B cell (primary cell): ENCODE measurements around the gene ZNF462. TPM values are rescaled to one million over a fixed set of nuclear protein-coding genes. Genes with fewer than 3 reads are reported as not detected.

Experiments used
- ATAC-seq: fragments of 200-7000 bp; cut with Tn5 transposase; one replicate; pipeline ENCODE4 v1.10.0; 2021; ENCODE audit warnings: low read depth, mild to moderate bottlenecking, moderate number of reproducible peaks, moderate library complexity
- CTCF ChIA-PET: fragments of 350-600 bp; sonication (Branson Sonifier 250); formaldehyde crosslinking; loops from one replicate; lab custom pipeline; 2021; ENCODE audit warnings: antibody characterized with exemption, inconsistent platforms; lab: Charles Lee
- POLR2A ChIA-PET: fragments of 350-600 bp; sonication (Branson Sonifier 250); formaldehyde crosslinking; loops from one replicate; lab custom pipeline; 2021; ENCODE audit warnings: antibody characterized with exemption; lab: Charles Lee
- DNase-seq: peaks from one replicate; pipeline ENCODE4 v3.0.0; 2013
- H2AFZ ChIP-seq: 2 replicates; pipeline ENCODE4 v1.6.1; 2012; ENCODE audit warnings: mild to moderate bottlenecking, low read depth, low read length; ENCODE audit not compliant: insufficient read depth, poor library complexity, severe bottlenecking
- H3K27ac ChIP-seq, 2 donors: 1 replicate in 1 of 2; 2 replicates in 1 of 2; pipeline ENCODE4 v1.5.1; 2012 to 2013; ENCODE audit warnings: low read length in 2 of 2, mild to moderate bottlenecking in 2 of 2, moderate library complexity in 1 of 2
- H3K27me3 ChIP-seq, 4 experiments: fragments of 200-600 bp in 1 of 4; sonication (generic) in 1 of 4; replicated peaks in 1 of 4; 1 replicate in 2 of 4; 2 replicates in 2 of 4; pipeline versions ENCODE4 v1.6.1 to v1.7.0; 2013 to 2016; ENCODE audit warnings: low read length in 3 of 4, mild to moderate bottlenecking in 2 of 4, mixed read lengths in 1 of 4, moderate library complexity in 1 of 4; ENCODE audit not compliant: insufficient read depth in 4 of 4, control insufficient read depth in 3 of 4; ENCODE audit errors: control extremely low read depth in 1 of 4
- H3K36me3 ChIP-seq, 2 experiments: replicated peaks in 1 of 2; 1 replicate in 1 of 2; 2 replicates in 1 of 2; pipeline versions ENCODE4 v1.6.1 to v1.7.1; 2013; ENCODE audit warnings: low read length in 1 of 2; ENCODE audit not compliant: insufficient read depth in 2 of 2, control insufficient read depth in 1 of 2; ENCODE audit errors: control extremely low read depth in 1 of 2, extremely low read depth in 1 of 2
- H3K4me1 ChIP-seq, 2 donors: fragments of 200-600 bp in 1 of 2; sonication (generic) in 1 of 2; 1 replicate in 1 of 2; 2 replicates in 1 of 2; pipeline versions ENCODE4 v1.5.1 to v1.6.1; 2013 to 2017; ENCODE audit warnings: low read length in 2 of 2; ENCODE audit not compliant: control insufficient read depth in 2 of 2, insufficient read depth in 2 of 2
- H3K4me2 ChIP-seq: replicated peaks from 2 replicates; pipeline ENCODE3; 2012; ENCODE audit warnings: mild to moderate bottlenecking, low read depth, low read length; ENCODE audit not compliant: poor library complexity, severe bottlenecking
- H3K4me3 ChIP-seq, 5 experiments: fragments of 200-600 bp in 1 of 5; sonication (generic) in 1 of 5; 1 replicate in 3 of 5; 2 replicates in 2 of 5; pipeline versions ENCODE4 v1.5.1 to v1.7.0; 2011 to 2016; ENCODE audit warnings: low read length in 4 of 5, mild to moderate bottlenecking in 4 of 5, low read depth in 2 of 5, control low read depth in 1 of 5, moderate library complexity in 1 of 5; ENCODE audit not compliant: insufficient read depth in 1 of 5; ENCODE audit errors: control extremely low read depth in 1 of 5, extremely low read depth in 1 of 5
- H3K79me2 ChIP-seq: fragments of 200-600 bp; sonication (generic); one replicate; pipeline ENCODE4 v1.6.0; 2016; ENCODE audit warnings: low read length; ENCODE audit not compliant: control insufficient read depth, insufficient read depth
- H3K9ac ChIP-seq: fragments of 200-600 bp; sonication (generic); 2 replicates; pipeline ENCODE4 v1.6.1; 2017; ENCODE audit warnings: mild to moderate bottlenecking, low read length, moderate library complexity
- H3K9me3 ChIP-seq, 3 donors: one replicate each; pipeline versions ENCODE4 v1.6.1 to v1.7.1; 2013; ENCODE audit warnings: low read length in 2 of 3; ENCODE audit not compliant: control insufficient read depth in 2 of 3, insufficient read depth in 1 of 3; ENCODE audit errors: control extremely low read depth in 1 of 3
- H4K20me1 ChIP-seq: 2 replicates; pipeline ENCODE4 v1.6.0; 2012; ENCODE audit warnings: mild to moderate bottlenecking, low read length; ENCODE audit not compliant: insufficient read depth, control insufficient read depth, poor library complexity, severe bottlenecking
- H3K27ac Mint-ChIP-seq: one replicate; pipeline ENCODE4 v1.8.0; 2021; ENCODE audit warnings: mixed read lengths
- H3K27me3 Mint-ChIP-seq: one replicate; pipeline ENCODE4 v1.8.0; 2021; ENCODE audit warnings: mixed read lengths
- H3K4me1 Mint-ChIP-seq: one replicate; pipeline ENCODE4 v1.8.0; 2021; ENCODE audit warnings: mixed read lengths
- H3K4me3 Mint-ChIP-seq: one replicate; pipeline ENCODE4 v1.8.0; 2021; ENCODE audit warnings: mixed read lengths
- H3K9me3 Mint-ChIP-seq: one replicate; pipeline ENCODE4 v1.8.0; 2022; ENCODE audit warnings: mixed read lengths; ENCODE audit not compliant: insufficient read depth
- EZH2 ChIP-seq: IDR thresholded peaks from 2 replicates; pipeline ENCODE4 v1.6.1; 2012; ENCODE audit warnings: borderline replicate concordance, low read depth, mild to moderate bottlenecking, moderate library complexity, low read length; ENCODE audit not compliant: insufficient read depth, poor library complexity, severe bottlenecking
- WGBS: methylation state at CpG from one replicate; pipeline ENCODE4 v1.1.5; 2013; ENCODE audit warnings: missing lambda C conversion rate; ENCODE audit not compliant: insufficient coverage; 5-methylcytosine and 5-hydroxymethylcytosine counted together
- intact Hi-C: fragments of 100-400 bp; cut with micrococcal nuclease; formaldehyde crosslinking; loops from one replicate; pipeline ENCODE4 v1.10.0; 2022
- polyA plus RNA-seq: library from polyadenylated mRNA; depleted of rRNA; stranded (reverse); fragments of >200 nt; gene quantifications from 2 replicates; pipeline ENCODE4 v1.2.3, GENCODE V29; 2012
- total RNA-seq, 2 donors: library from RNA; stranded (reverse); fragments of 120-200 nt in 1 of 2; gene quantifications; 1 replicate in 1 of 2; 2 replicates in 1 of 2; pipeline versions ENCODE4 v1.2.3 to v1.2.4, GENCODE V29; 2013 to 2022
- TF ChIP-seq, protein P1 (sequence below): fragments of 200-600 bp; IDR thresholded peaks from one replicate; pipeline ENCODE4 v1.8.0; 2022; ENCODE audit warnings: antibody characterized with exemption, mild to moderate bottlenecking

The ZNF462 gene
- total and polyA plus RNA-seq, 2 donors (not counting 1 experiment from before 2014, with no cell fraction given) = not detected

- Mint-ChIP-seq H3K27me3 (no peaks in the 10 kb centered on the region), H3K4me1 (no peaks in the 10 kb centered on the region), H3K27ac (no peak overlapping the region), H3K4me3 (no peak overlapping the region), H3K9me3 (no peaks in the 10 kb centered on the region)
- no peak for DNase-seq
- H3K79me2 ChIP-seq = no peaks in the 10 kb centered on the region
- POLR2A ChIA-PET = no interaction called here
- no peak overlapping the region for H3K4me3 ChIP-seq
- 91% methylated on average over 1 of the region's 6 CpGs for WGBS
- H2AFZ ChIP-seq = no peak overlapping the region
- TF ChIP-seq EZH2 = no peak
- TF ChIP-seq, protein P1, sequence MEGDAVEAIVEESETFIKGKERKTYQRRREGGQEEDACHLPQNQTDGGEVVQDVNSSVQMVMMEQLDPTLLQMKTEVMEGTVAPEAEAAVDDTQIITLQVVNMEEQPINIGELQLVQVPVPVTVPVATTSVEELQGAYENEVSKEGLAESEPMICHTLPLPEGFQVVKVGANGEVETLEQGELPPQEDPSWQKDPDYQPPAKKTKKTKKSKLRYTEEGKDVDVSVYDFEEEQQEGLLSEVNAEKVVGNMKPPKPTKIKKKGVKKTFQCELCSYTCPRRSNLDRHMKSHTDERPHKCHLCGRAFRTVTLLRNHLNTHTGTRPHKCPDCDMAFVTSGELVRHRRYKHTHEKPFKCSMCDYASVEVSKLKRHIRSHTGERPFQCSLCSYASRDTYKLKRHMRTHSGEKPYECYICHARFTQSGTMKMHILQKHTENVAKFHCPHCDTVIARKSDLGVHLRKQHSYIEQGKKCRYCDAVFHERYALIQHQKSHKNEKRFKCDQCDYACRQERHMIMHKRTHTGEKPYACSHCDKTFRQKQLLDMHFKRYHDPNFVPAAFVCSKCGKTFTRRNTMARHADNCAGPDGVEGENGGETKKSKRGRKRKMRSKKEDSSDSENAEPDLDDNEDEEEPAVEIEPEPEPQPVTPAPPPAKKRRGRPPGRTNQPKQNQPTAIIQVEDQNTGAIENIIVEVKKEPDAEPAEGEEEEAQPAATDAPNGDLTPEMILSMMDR = no peak
- intact Hi-C loops = no loop called here
- no peak for ATAC-seq
- no peaks in the 10 kb centered on the region for H4K20me1 ChIP-seq
- no peaks in the 10 kb centered on the region for H3K4me1 ChIP-seq
- no peak overlapping the region for H3K9ac ChIP-seq
- H3K36me3 ChIP-seq = no peaks in the 10 kb centered on the region
- CTCF ChIA-PET = interaction anchor here (0.6 kb wide), 1 partner anchor 906 kb away, joined by 3 read pairs; no protein-coding TSS in a partner anchor
- no peaks in the 10 kb centered on the region for H3K27me3 ChIP-seq
- no peak overlapping the region for H3K27ac ChIP-seq
- no peak overlapping the region for H3K4me2 ChIP-seq
- no peaks in the 10 kb centered on the region for H3K9me3 ChIP-seq
These were observed 23.4 kb downstream of the ZNF462 start for GRCh38 chr9:106886111-106887046.

DNA sequence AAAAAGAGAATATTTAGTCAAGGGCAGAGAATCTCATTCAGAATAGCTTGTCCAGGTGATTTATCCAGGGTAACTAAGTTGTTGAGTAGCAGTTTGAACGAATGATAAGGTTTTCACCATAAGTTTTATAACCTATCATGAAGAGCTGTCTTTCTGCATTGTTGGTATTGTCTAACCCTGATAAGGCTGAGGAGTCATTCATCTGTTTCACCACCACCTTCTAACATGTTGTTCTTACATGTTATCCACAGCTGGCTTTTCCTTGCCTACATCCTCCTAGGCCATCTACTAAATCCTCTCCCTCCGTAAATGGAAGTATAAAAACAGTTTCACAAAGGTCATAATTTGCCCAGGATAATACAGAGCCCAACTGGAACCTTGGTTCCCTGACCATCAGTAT, 24.1 kb downstream of the ZNF462 start:
- H3K27me3 ChIP-seq = no peaks in the 10 kb centered on the region
- TF ChIP-seq, protein P1 = no peak
- TF ChIP-seq EZH2 = no peak
- POLR2A ChIA-PET = no interaction called here
- H3K36me3 ChIP-seq = no peaks in the 10 kb centered on the region
- no peaks in the 10 kb centered on the region for H3K9me3 ChIP-seq
- H3K9me3 Mint-ChIP-seq = no peaks in the 10 kb centered on the region
- H3K4me3 Mint-ChIP-seq = no peak overlapping the region
- H4K20me1 ChIP-seq = no peaks in the 10 kb centered on the region
- 100% methylated on average over 1 of the region's 2 CpGs for WGBS
- DNase-seq (no peak), ATAC-seq (no peak)
- CTCF ChIA-PET = interaction anchor here (0.6 kb wide), 1 partner anchor 906 kb away, joined by 3 read pairs; no protein-coding TSS in a partner anchor
- H3K27me3 Mint-ChIP-seq = no peaks in the 10 kb centered on the region
- H3K4me1 Mint-ChIP-seq = no peaks in the 10 kb centered on the region
- no peak overlapping the region for H3K4me2 ChIP-seq
- no peak overlapping the region for H3K9ac ChIP-seq
- no peak overlapping the region for H3K27ac ChIP-seq
- no peaks in the 10 kb centered on the region for H3K4me1 ChIP-seq
- H3K4me3 ChIP-seq = no peak overlapping the region
- H3K79me2 ChIP-seq = no peaks in the 10 kb centered on the region
- H3K27ac Mint-ChIP-seq = no peak overlapping the region
- intact Hi-C loops = no loop called here
- no peak overlapping the region for H2AFZ ChIP-seq
